Activated CD8-positive, alpha-beta T cell treated with anti-CD3 and anti-CD28 coated beads for 36 hours (primary cell): ENCODE data around the gene MAPK12. TPM values are rescaled to one million over a fixed set of nuclear protein-coding genes. Genes with fewer than 3 reads are reported as not detected.
A peak's percentile ranks its signal among the peaks of the same experiment; 100 is the strongest.

Source experiments
- ATAC-seq: fragments of 200-7000 bp; cut with Tn5 transposase; one replicate; pipeline ENCODE4 v1.10.0; 2021; ENCODE audit warnings: mild to moderate bottlenecking, moderate library complexity
- CTCF ChIA-PET: fragments of 350-600 bp; sonication (Branson Sonifier 250); formaldehyde crosslinking; loops from one replicate; lab custom pipeline; 2021; ENCODE audit warnings: antibody characterized with exemption; lab: Charles Lee
- POLR2A ChIA-PET: fragments of 350-600 bp; sonication (Branson Sonifier 250); formaldehyde crosslinking; loops from one replicate; lab custom pipeline; 2021; ENCODE audit warnings: antibody characterized with exemption; lab: Charles Lee
- DNase-seq: peaks from one replicate; pipeline ENCODE4 v3.0.0-alpha.2; 2020
- H3K27ac Mint-ChIP-seq: one replicate; pipeline ENCODE4 v1.8.0; 2021; ENCODE audit warnings: mild to moderate bottlenecking, mixed read lengths
- H3K27me3 Mint-ChIP-seq: one replicate; pipeline ENCODE4 v1.8.0; 2021; ENCODE audit warnings: mixed read lengths
- H3K36me3 Mint-ChIP-seq: one replicate; pipeline ENCODE4 v1.8.0; 2021; ENCODE audit warnings: low read depth, mixed read lengths
- H3K4me1 Mint-ChIP-seq: one replicate; pipeline ENCODE4 v1.8.0; 2021; ENCODE audit warnings: low read depth, mixed read lengths
- H3K4me3 Mint-ChIP-seq: one replicate; pipeline ENCODE4 v1.8.0; 2021; ENCODE audit warnings: mild to moderate bottlenecking, moderate library complexity, mixed read lengths
- H3K9me3 Mint-ChIP-seq: one replicate; pipeline ENCODE4 v1.8.0; 2021; ENCODE audit warnings: mixed read lengths
- CTCF ChIP-seq: fragments of 200-600 bp; IDR thresholded peaks from one replicate; pipeline ENCODE4 v1.8.0; 2022; ENCODE audit warnings: antibody characterized with exemption, mild to moderate bottlenecking
- intact Hi-C: fragments of 100-400 bp; cut with micrococcal nuclease; formaldehyde crosslinking; loops from one replicate; pipeline ENCODE4 v1.10.0; 2022
- total RNA-seq, 2 experiments: library from RNA; stranded (reverse); gene quantifications; one replicate each; pipeline ENCODE4 v1.2.3, GENCODE V29; 2021

MAPK12 gene
- total RNA-seq, 2 experiments from 2014 or later, result 7.9 to 9.2 TPM

GRCh38 chr22:50270666-50271394 lies 9.3 kb upstream of the MAPK12 start:
- DNase-seq (peak; percentile 80), ATAC-seq (peak; percentile 56)
- ChIA-PET POLR2A (interaction anchor here (0.7 to 2.8 kb wide), 2 partner anchors 19 to 59 kb away, joined by 4 to 13 read pairs; partner anchors contain the start of gene HDAC10), CTCF (interaction anchor here (2.5 to 6.1 kb wide), 3 partner anchors 19 to 71 kb away, joined by 12 to 44 read pairs (median 16); partner anchors contain the start of genes DENND6B and HDAC10)
- no peaks in the 10 kb centered on the region for H3K36me3 Mint-ChIP-seq
- H3K4me3 Mint-ChIP-seq, result peak overlapping the region; percentile 66
- H3K27ac Mint-ChIP-seq, result no peak overlapping the region
- H3K4me1 Mint-ChIP-seq, result peaks cover 8% of the 10 kb centered on the region
- H3K9me3 Mint-ChIP-seq, result no peaks in the 10 kb centered on the region
- TF ChIP-seq CTCF, result no peak
- H3K27me3 Mint-ChIP-seq, result peaks cover 10% of the 10 kb centered on the region
- intact Hi-C loops, result loop anchor here (5.0 kb wide), 1 partner anchor 71 kb away; the partner anchor contains the start of gene PPP6R2

- H3K4me1 Mint-ChIP-seq, result peaks cover 8% of the 10 kb centered on the region
- POLR2A ChIA-PET, result no interaction called here
- peak within 1 kb of the TSS; percentile 66 for H3K4me3 Mint-ChIP-seq
- no peak within 1 kb of the TSS for H3K27ac Mint-ChIP-seq
- TF ChIP-seq CTCF, result no peak
- peaks cover 10% of the 10 kb centered on the region for H3K27me3 Mint-ChIP-seq
- peak; percentile 67 for ATAC-seq
- no peaks in the 10 kb centered on the region for H3K36me3 Mint-ChIP-seq
- intact Hi-C loops, result loop anchor here (5.0 kb wide), 1 partner anchor 72 kb away; the partner anchor contains the start of gene PPP6R2
- CTCF ChIA-PET, result interaction anchor here (1.0 to 6.1 kb wide), 3 partner anchors 18 to 72 kb away, joined by 3 to 44 read pairs (median 22); partner anchors contain the start of genes DENND6B and HDAC10
- peak; percentile 76 for DNase-seq
- no peaks in the 10 kb centered on the region for H3K9me3 Mint-ChIP-seq
These were observed 8.6 kb upstream of the MAPK12 start, which contains the start of gene MAPK11 for GRCh38 chr22:50269970-50270665. TSS of gene MAPK11 (minus strand) at chr22:50270380. CDS start at chr22:50270292, 88 bp downstream.

DNA sequence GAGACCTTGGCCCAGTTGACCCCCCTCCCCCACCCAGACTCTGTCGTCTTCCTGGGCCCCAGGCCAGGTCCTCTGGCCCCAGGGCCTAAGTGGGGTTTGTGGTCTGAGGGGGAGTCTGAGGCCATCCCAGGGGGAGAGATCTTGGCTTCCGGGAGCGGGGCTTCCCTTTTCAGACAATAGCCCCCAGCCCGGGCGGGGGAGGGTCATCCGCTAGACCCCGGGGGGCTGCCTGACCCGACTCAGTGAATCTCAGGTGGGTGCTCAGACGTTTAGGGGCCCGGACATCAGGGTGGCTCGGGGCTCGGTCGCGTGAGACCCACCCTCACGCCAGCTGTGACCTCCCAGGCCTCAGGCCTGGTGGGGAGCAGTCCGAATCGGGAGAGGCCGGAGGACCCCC lies 8.1 kb upstream of the MAPK12 start:
- TF ChIP-seq CTCF, result no peak
- ChIA-PET CTCF (interaction anchor here (1.0 to 6.1 kb wide), 3 partner anchors 18 to 72 kb away, joined by 3 to 44 read pairs (median 22); partner anchors contain the start of genes DENND6B and HDAC10), POLR2A (no interaction called here)
- H3K4me3 Mint-ChIP-seq, result peak overlapping the region; percentile 60
- no peak for DNase-seq
- H3K27ac Mint-ChIP-seq, result no peak overlapping the region
- ATAC-seq, result no peak
- H3K9me3 Mint-ChIP-seq, result no peaks in the 10 kb centered on the region
- H3K36me3 Mint-ChIP-seq, result no peaks in the 10 kb centered on the region
- H3K4me1 Mint-ChIP-seq, result peaks cover 8% of the 10 kb centered on the region
- peaks cover 10% of the 10 kb centered on the region for H3K27me3 Mint-ChIP-seq
- intact Hi-C loops, result no loop called here

GRCh38 chr22:50268655-50269113 lies 7.2 kb upstream of the MAPK12 start:
- DNase-seq, result no peak
- Mint-ChIP-seq H3K27me3 (peaks cover 10% of the 10 kb centered on the region), H3K4me3 (no peak overlapping the region), H3K4me1 (peaks cover 8% of the 10 kb centered on the region), H3K36me3 (no peaks in the 10 kb centered on the region), H3K27ac (no peak overlapping the region), H3K9me3 (no peaks in the 10 kb centered on the region)
- intact Hi-C loops, result no loop called here
- ChIA-PET CTCF (interaction anchor here (1.0 to 6.1 kb wide), 4 partner anchors 17 to 73 kb away, joined by 3 to 44 read pairs (median 13); partner anchors contain the start of genes DENND6B and HDAC10), POLR2A (no interaction called here)
- no peak for TF ChIP-seq CTCF
- no peak for ATAC-seq
